ENCODE measurements around the gene YIPF2.

Gene YIPF2
- long read RNA-seq, transcript YIPF2-201 (10 exons, 2,087 nt), result minor isoform, 41 of 199 reads
- long read RNA-seq, transcript YIPF2-204 (10 exons, 1,550 nt), result major isoform, 108 of 199 reads
- long read RNA-seq, partial matches to known transcripts, result 2 of 199 reads
- long read RNA-seq, other reads (novel, unspliced or antisense), result 48 of 199 reads

GRCh38 chr19:10928563-10929401 is at the start of gene YIPF2, which contains the start of gene TIMM29:
TSS of gene YIPF2 (minus strand) at chr19:10928639. CDS start at chr19:10928410, 229 bp downstream.
TSS of gene TIMM29 (plus strand) at chr19:10928811. CDS start at chr19:10928823, 12 bp downstream.
- Histone ChIP-seq H3K27ac (replicated peaks) (peak within 1 kb of the TSS; percentile 76), H3K4me3 (replicated peaks; ENCODE audit: insufficient read depth, low read length) (peak within 1 kb of the TSS; percentile 98), H3K27me3 (ENCODE audit: insufficient read depth, poor library complexity, severe bottlenecking) (no peaks in the 10 kb centered on the region)
- TF ChIP-seq GABPA (IDR thresholded peaks at IDR 0.05; ENCODE audit: low read depth) (peak; percentile 99), REST (IDR thresholded peaks at IDR 0.05; ENCODE audit: insufficient replicate concordance, low read depth) (no peak), POLR2AphosphoS5 (IDR thresholded peaks at IDR 0.05; ENCODE audit: low read depth) (peak; percentile 62; the same call in 1 of the 2 replicates), SPI1 (IDR thresholded peaks at IDR 0.05; ENCODE audit: borderline replicate concordance, low read depth) (peak; percentile 21; the same call in 1 of the 2 replicates), CTCF (IDR thresholded peaks at IDR 0.05; ENCODE audit: insufficient read depth, low read length) (no peak)
- peak; percentile 92 to 99 for DNase-seq (ENCODE audit: low read depth in 1 of 2, low spot score in 1 of 2)

GRCh38 chr19:10977742-10978092 is 49.3 kb upstream of the YIPF2 start:
- no peak overlapping the region for H3K27ac ChIP-seq (replicated peaks)
- H3K4me3 ChIP-seq (replicated peaks; ENCODE audit: insufficient read depth, low read length), result no peak overlapping the region
- no peak for TF ChIP-seq CTCF (IDR thresholded peaks at IDR 0.05; ENCODE audit: insufficient read depth, low read length)
- no peak for TF ChIP-seq GABPA (IDR thresholded peaks at IDR 0.05; ENCODE audit: low read depth)
- TF ChIP-seq SPI1 (IDR thresholded peaks at IDR 0.05; ENCODE audit: borderline replicate concordance, low read depth), result no peak
- no peak for TF ChIP-seq REST (IDR thresholded peaks at IDR 0.05; ENCODE audit: insufficient replicate concordance, low read depth)
- no peak for TF ChIP-seq POLR2AphosphoS5 (IDR thresholded peaks at IDR 0.05; ENCODE audit: low read depth)
- no peak for DNase-seq (ENCODE audit: low read depth in 1 of 2, low spot score in 1 of 2)
- no peaks in the 10 kb centered on the region for H3K27me3 ChIP-seq (ENCODE audit: insufficient read depth, poor library complexity, severe bottlenecking)

GRCh38 chr19:10976131-10976892 is 47.9 kb upstream of the YIPF2 start:
- DNase-seq (ENCODE audit: low read depth in 1 of 2, low spot score in 1 of 2), result no peak
- Histone ChIP-seq H3K4me3 (replicated peaks; ENCODE audit: insufficient read depth, low read length) (no peak overlapping the region), H3K27me3 (ENCODE audit: insufficient read depth, poor library complexity, severe bottlenecking) (no peaks in the 10 kb centered on the region), H3K27ac (replicated peaks) (no peak overlapping the region)
- no peak for TF ChIP-seq CTCF (IDR thresholded peaks at IDR 0.05; ENCODE audit: insufficient read depth, low read length)
- no peak for TF ChIP-seq SPI1 (IDR thresholded peaks at IDR 0.05; ENCODE audit: borderline replicate concordance, low read depth)
- TF ChIP-seq POLR2AphosphoS5 (IDR thresholded peaks at IDR 0.05; ENCODE audit: low read depth), result no peak
- no peak for TF ChIP-seq REST (IDR thresholded peaks at IDR 0.05; ENCODE audit: insufficient replicate concordance, low read depth)
- no peak for TF ChIP-seq GABPA (IDR thresholded peaks at IDR 0.05; ENCODE audit: low read depth)

Data from HL-60 (cell line).